ENCODE results near the gene JRKL.

JRKL gene

DNA sequence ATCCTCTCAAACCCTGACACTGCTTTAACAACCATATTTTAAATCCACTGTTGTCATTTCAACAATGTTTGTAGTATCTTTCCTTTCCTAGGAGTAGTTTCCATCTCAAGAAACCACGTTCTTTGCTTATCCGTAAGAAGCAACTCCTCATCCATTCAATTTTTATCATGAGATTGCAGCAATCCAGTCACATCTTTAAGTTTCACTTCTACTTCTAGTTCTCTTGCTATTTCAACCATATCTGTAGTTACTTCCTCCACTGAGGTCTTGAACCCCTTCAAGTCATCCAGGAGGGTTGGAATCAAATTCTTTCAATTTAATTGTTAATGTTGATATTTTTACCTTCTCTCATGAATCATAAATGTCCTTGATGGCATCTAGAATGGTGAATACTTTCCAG, 22.5 kb upstream of the JRKL start:
- TF ChIP-seq ZNF169 (tag by site-specific recombination; IDR thresholded peaks at IDR 0.05) (no peak), KLF10 (tag by site-specific recombination; IDR thresholded peaks at IDR 0.05) (no peak), ZNF302 (tag by site-specific recombination; IDR thresholded peaks at IDR 0.05; ENCODE audit: low read depth) (no peak), ZNF248 (tag by site-specific recombination; IDR thresholded peaks at IDR 0.05) (no peak), ZBTB17 (tag by site-specific recombination; IDR thresholded peaks at IDR 0.05) (no peak), ZNF776 (tag by site-specific recombination; IDR thresholded peaks at IDR 0.05; ENCODE audit: borderline replicate concordance) (no peak), ZEB2 (tag by site-specific recombination; IDR thresholded peaks at IDR 0.05) (no peak)
- TF ChIP-seq, protein P1, sequence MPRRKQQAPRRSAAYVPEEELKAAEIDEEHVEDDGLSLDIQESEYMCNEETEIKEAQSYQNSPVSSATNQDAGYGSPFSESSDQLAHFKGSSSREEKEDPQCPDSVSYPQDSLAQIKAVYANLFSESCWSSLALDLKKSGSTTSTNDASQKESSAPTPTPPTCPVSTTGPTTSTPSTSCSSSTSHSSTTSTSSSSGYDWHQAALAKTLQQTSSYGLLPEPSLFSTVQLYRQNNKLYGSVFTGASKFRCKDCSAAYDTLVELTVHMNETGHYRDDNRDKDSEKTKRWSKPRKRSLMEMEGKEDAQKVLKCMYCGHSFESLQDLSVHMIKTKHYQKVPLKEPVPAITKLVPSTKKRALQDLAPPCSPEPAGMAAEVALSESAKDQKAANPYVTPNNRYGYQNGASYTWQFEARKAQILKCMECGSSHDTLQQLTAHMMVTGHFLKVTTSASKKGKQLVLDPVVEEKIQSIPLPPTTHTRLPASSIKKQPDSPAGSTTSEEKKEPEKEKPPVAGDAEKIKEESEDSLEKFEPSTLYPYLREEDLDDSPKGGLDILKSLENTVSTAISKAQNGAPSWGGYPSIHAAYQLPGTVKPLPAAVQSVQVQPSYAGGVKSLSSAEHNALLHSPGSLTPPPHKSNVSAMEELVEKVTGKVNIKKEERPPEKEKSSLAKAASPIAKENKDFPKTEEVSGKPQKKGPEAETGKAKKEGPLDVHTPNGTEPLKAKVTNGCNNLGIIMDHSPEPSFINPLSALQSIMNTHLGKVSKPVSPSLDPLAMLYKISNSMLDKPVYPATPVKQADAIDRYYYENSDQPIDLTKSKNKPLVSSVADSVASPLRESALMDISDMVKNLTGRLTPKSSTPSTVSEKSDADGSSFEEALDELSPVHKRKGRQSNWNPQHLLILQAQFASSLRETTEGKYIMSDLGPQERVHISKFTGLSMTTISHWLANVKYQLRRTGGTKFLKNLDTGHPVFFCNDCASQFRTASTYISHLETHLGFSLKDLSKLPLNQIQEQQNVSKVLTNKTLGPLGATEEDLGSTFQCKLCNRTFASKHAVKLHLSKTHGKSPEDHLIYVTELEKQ (tag by site-specific recombination; IDR thresholded peaks at IDR 0.05; ENCODE audit: borderline replicate concordance), result no peak
- peaks cover 0 to 29% of the 10 kb centered on the region in 2 experiments; a peak in 1 of 3 replicates for H3K36me3 ChIP-seq (ENCODE audit: control insufficient read depth in 2 of 2, insufficient read depth in 1 of 2, low read length in 2 of 2)
- CTCF ChIA-PET, result no interaction called here

DNA sequence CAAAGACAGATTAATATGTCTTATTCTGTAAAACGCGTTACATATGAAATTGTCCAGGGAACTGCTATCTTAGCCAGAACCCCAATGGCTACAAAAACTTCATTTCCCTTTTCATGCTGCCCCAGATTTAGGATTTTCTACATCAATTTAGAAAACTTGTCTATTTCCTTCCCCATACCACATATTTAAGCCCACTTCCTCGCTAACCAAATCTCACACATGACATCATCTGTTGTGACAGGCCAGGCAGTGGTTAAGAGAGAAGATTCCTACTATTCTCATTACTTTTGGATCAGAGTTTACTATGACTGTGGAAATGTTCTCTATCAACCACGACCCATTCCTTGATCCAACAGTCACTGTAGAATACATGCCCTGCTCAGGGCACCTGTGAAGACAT, 16.0 kb upstream of the JRKL start:
- H3K4me3 ChIP-seq (ENCODE audit: low read depth, low read length), result no peak overlapping the region
- peaks cover 0 to 33% of the 10 kb centered on the region in 2 experiments; a peak in 1 of 3 replicates for H3K36me3 ChIP-seq (ENCODE audit: control insufficient read depth in 2 of 2, insufficient read depth in 1 of 2, low read length in 2 of 2)
- H3K4me1 ChIP-seq (ENCODE audit: control insufficient read depth, insufficient read depth, low read length), result no peaks in the 10 kb centered on the region
- CTCF ChIA-PET, result no interaction called here
- POLR2A ChIA-PET, result no interaction called here
- H3K9me3 ChIP-seq (ENCODE audit: control insufficient read depth, insufficient read depth, low read depth, low read length), result no peaks in the 10 kb centered on the region
- H3K27ac ChIP-seq (ENCODE audit: extremely low read depth, low read depth, low read length), result no peak overlapping the region
- TF ChIP-seq ZNF658 (tag by site-specific recombination; IDR thresholded peaks at IDR 0.05), result no peak
- TF ChIP-seq ZBTB21 (tag by site-specific recombination; IDR thresholded peaks at IDR 0.05), result no peak
- TF ChIP-seq ZBTB17 (tag by site-specific recombination; IDR thresholded peaks at IDR 0.05), result no peak
- TF ChIP-seq, protein P2, sequence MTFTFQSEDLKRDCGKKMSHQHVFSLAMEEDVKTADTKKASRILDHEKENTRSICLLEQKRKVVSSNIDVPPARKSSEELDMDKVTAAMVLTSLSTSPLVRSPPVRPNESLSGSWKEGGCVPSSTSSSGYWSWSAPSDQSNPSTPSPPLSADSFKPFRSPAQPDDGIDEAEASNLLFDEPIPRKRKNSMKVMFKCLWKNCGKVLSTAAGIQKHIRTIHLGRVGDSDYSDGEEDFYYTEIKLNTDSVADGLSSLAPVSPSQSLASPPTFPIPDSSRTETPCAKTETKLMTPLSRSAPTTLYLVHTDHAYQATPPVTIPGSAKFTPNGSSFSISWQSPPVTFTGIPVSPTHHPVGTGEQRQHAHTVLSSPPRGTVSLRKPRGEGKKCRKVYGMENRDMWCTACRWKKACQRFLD (tag by site-specific recombination; IDR thresholded peaks at IDR 0.05), result no peak
- no peak for TF ChIP-seq ZNF510 (tag by site-specific recombination; IDR thresholded peaks at IDR 0.05; ENCODE audit: insufficient replicate concordance)
- TF ChIP-seq, protein P3, sequence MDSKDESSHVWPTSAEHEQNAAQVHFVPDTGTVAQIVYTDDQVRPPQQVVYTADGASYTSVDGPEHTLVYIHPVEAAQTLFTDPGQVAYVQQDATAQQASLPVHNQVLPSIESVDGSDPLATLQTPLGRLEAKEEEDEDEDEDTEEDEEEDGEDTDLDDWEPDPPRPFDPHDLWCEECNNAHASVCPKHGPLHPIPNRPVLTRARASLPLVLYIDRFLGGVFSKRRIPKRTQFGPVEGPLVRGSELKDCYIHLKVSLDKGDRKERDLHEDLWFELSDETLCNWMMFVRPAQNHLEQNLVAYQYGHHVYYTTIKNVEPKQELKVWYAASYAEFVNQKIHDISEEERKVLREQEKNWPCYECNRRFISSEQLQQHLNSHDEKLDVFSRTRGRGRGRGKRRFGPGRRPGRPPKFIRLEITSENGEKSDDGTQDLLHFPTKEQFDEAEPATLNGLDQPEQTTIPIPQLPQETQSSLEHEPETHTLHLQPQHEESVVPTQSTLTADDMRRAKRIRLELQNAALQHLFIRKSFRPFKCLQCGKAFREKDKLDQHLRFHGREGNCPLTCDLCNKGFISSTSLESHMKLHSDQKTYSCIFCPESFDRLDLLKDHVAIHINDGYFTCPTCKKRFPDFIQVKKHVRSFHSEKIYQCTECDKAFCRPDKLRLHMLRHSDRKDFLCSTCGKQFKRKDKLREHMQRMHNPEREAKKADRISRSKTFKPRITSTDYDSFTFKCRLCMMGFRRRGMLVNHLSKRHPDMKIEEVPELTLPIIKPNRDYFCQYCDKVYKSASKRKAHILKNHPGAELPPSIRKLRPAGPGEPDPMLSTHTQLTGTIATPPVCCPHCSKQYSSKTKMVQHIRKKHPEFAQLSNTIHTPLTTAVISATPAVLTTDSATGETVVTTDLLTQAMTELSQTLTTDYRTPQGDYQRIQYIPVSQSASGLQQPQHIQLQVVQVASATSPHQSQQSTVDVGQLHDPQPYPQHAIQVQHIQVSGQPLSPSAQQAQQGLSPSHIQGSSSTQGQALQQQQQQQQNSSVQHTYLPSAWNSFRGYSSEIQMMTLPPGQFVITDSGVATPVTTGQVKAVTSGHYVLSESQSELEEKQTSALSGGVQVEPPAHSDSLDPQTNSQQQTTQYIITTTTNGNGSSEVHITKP (tag by site-specific recombination; IDR thresholded peaks at IDR 0.05), result no peak
- no peak for TF ChIP-seq ZNF677 (tag by site-specific recombination; IDR thresholded peaks at IDR 0.05)
- TF ChIP-seq, protein P4, sequence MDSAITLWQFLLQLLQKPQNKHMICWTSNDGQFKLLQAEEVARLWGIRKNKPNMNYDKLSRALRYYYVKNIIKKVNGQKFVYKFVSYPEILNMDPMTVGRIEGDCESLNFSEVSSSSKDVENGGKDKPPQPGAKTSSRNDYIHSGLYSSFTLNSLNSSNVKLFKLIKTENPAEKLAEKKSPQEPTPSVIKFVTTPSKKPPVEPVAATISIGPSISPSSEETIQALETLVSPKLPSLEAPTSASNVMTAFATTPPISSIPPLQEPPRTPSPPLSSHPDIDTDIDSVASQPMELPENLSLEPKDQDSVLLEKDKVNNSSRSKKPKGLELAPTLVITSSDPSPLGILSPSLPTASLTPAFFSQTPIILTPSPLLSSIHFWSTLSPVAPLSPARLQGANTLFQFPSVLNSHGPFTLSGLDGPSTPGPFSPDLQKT (IDR thresholded peaks at IDR 0.05; ENCODE audit: borderline replicate concordance, low read depth, low read length), result no peak
- TF ChIP-seq ZNF223 (tag by site-specific recombination; IDR thresholded peaks at IDR 0.05), result no peak
- no peak for TF ChIP-seq ZNF155 (tag by site-specific recombination; IDR thresholded peaks at IDR 0.05)
- TF ChIP-seq SP7 (tag by site-specific recombination; IDR thresholded peaks at IDR 0.05), result no peak
- TF ChIP-seq ZNF571 (tag by site-specific recombination; IDR thresholded peaks at IDR 0.05), result no peak
- TF ChIP-seq, protein P5, sequence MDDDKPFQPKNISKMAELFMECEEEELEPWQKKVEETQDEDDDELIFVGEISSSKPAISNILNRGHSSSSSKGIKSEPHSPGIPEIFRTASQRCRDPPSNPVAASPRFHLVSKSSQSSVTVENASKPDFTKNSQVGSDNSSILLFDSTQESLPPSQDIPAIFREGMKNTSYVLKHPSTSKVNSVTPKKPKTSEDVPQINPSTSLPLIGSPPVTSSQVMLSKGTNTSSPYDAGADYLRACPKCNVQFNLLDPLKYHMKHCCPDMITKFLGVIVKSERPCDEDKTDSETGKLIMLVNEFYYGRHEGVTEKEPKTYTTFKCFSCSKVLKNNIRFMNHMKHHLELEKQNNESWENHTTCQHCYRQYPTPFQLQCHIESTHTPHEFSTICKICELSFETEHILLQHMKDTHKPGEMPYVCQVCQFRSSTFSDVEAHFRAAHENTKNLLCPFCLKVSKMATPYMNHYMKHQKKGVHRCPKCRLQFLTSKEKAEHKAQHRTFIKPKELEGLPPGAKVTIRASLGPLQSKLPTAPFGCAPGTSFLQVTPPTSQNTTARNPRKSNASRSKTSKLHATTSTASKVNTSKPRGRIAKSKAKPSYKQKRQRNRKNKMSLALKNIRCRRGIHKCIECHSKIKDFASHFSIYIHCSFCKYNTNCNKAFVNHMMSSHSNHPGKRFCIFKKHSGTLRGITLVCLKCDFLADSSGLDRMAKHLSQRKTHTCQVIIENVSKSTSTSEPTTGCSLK (tag by site-specific recombination; IDR thresholded peaks at IDR 0.05), result no peak
- TF ChIP-seq SCRT1 (tag by site-specific recombination; IDR thresholded peaks at IDR 0.05; ENCODE audit: borderline replicate concordance), result no peak
- TF ChIP-seq ZNF433 (tag by site-specific recombination; IDR thresholded peaks at IDR 0.05; ENCODE audit: low read depth), result no peak

More for the DNA sequence above, 22.5 kb upstream of the JRKL start:
- Histone ChIP-seq H3K4me3 (ENCODE audit: low read depth, low read length) (no peak overlapping the region), H3K27ac (ENCODE audit: extremely low read depth, low read depth, low read length) (no peak overlapping the region), H3K9me3 (ENCODE audit: control insufficient read depth, insufficient read depth, low read depth, low read length) (no peaks in the 10 kb centered on the region), H3K4me1 (ENCODE audit: control insufficient read depth, insufficient read depth, low read length) (no peaks in the 10 kb centered on the region)
- POLR2A ChIA-PET, result no interaction called here

Data from HEK293 (cell line).